HUES48 (cell line): ENCODE measurements around the gene PTPRD.

ENCODE experiments used
- H3K27ac ChIP-seq: one replicate; pipeline ENCODE4 v1.7.0; 2013; ENCODE audit warnings: low read depth, low read length, inconsistent platforms
- H3K27me3 ChIP-seq: 2 replicates; pipeline ENCODE4 v1.6.1; 2013; ENCODE audit warnings: mild to moderate bottlenecking, low read length; ENCODE audit not compliant: control insufficient read depth, insufficient read depth
- H3K36me3 ChIP-seq: 2 replicates; pipeline ENCODE4 v1.6.1; 2013; ENCODE audit warnings: low read length; ENCODE audit not compliant: control insufficient read depth, insufficient read depth
- H3K4me1 ChIP-seq: 2 replicates; pipeline ENCODE4 v1.6.1; 2013; ENCODE audit warnings: mild to moderate bottlenecking, low read length; ENCODE audit not compliant: control insufficient read depth, insufficient read depth
- H3K4me3 ChIP-seq: 2 replicates; pipeline ENCODE4 v1.5.1; 2013; ENCODE audit warnings: mild to moderate bottlenecking, low read depth, low read length
- H3K9ac ChIP-seq: 2 replicates; pipeline ENCODE4 v1.6.1; 2013; ENCODE audit warnings: mild to moderate bottlenecking, low read depth, low read length, moderate library complexity
- H3K9me3 ChIP-seq: 2 replicates; pipeline ENCODE4 v1.6.1; 2013; ENCODE audit warnings: low read length; ENCODE audit not compliant: control insufficient read depth, insufficient read depth

PTPRD gene

GRCh38 chr9:9623506-9623905 is 989.3 kb downstream of the PTPRD start:
- H3K4me1 ChIP-seq = no peaks in the 10 kb centered on the region
- no peak overlapping the region for H3K9ac ChIP-seq
- no peak overlapping the region for H3K4me3 ChIP-seq
- no peaks in the 10 kb centered on the region for H3K27me3 ChIP-seq
- no peak overlapping the region for H3K27ac ChIP-seq
- H3K36me3 ChIP-seq = no peaks in the 10 kb centered on the region
- no peaks in the 10 kb centered on the region for H3K9me3 ChIP-seq

DNA sequence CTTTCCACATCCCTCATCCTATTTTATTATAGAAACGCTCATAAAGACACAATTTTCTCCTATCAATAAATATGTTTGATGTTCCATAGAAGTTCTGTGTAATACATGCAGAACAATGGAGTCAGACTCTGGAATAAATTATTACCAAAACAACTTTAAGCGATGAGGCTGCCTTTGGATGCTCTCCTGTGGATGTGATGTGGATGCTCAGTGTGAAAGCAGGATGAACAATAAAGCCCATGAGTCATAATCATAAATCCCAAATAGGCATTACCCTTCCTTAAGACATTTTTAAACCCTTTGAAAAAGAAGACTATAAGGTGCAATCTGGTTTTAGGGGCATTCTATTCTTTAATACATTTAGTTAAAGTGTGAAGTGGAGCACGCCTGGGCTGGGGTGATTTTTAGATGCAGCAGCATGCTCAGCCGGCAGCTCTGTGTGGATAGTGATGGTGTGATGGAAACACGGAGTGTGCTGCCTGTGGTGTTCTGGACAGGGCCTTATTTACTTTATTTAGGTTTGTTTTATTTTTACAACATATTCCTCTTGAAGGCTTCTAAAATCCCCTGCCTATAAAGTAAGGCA is 991.4 kb downstream of the PTPRD start:
- Histone ChIP-seq H3K27ac (no peak overlapping the region), H3K36me3 (no peaks in the 10 kb centered on the region), H3K27me3 (no peaks in the 10 kb centered on the region), H3K4me3 (no peak overlapping the region), H3K9ac (no peak overlapping the region), H3K9me3 (no peaks in the 10 kb centered on the region), H3K4me1 (no peaks in the 10 kb centered on the region)

DNA sequence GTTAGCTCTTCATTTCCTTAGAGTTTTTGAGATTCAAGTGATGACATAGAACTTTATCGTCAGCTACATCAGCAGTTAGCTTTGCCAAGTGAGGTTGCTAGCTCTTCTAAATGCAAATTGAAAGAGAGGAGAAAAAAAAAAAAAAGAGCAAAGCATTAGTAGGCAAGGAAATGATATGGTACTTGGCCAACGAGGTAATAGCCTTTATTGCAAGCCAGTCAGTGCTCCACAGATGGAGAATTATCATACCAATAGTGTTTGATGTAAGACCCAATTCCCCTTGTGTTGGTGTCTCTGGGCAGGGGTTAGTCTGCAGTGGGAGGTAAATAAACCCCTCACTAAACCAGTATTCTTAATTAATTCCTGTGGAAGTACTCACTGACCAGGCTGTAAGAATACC is 992.1 kb downstream of the PTPRD start:
- H3K4me3 ChIP-seq = no peak overlapping the region
- H3K27me3 ChIP-seq = no peaks in the 10 kb centered on the region
- H3K9me3 ChIP-seq = no peaks in the 10 kb centered on the region
- H3K4me1 ChIP-seq = no peaks in the 10 kb centered on the region
- no peak overlapping the region for H3K9ac ChIP-seq
- H3K27ac ChIP-seq = no peak overlapping the region
- no peaks in the 10 kb centered on the region for H3K36me3 ChIP-seq

- Histone ChIP-seq H3K4me3 (no peak overlapping the region), H3K4me1 (no peaks in the 10 kb centered on the region), H3K9me3 (no peaks in the 10 kb centered on the region)
These were observed 997.7 kb downstream of the PTPRD start for GRCh38 chr9:9615086-9615485.

DNA sequence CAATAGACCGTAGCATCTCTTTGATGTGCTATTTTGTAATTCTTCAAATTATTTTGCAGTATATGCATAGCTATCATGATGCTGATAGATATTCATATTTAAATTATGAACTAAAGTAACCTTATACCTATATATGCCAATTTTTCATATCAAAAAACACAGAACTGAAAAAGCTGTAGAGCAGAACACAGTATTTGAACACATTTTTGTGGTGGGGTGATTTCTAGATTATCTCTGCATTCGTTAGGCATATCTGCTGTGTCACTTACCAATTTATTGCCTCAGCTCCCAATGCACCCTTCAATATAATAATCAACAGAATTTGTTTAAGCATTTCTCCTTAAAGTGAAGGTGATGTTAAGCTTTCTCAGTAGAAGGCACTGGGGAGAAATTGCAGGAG is 998.2 kb downstream of the PTPRD start:
- Histone ChIP-seq H3K27ac (no peak overlapping the region), H3K9me3 (no peaks in the 10 kb centered on the region), H3K4me3 (no peak overlapping the region), H3K36me3 (no peaks in the 10 kb centered on the region), H3K4me1 (no peaks in the 10 kb centered on the region), H3K27me3 (no peaks in the 10 kb centered on the region), H3K9ac (no peak overlapping the region)

More at GRCh38 chr9:9615086-9615485, 997.7 kb downstream of the PTPRD start:
- Histone ChIP-seq H3K27ac (no peak overlapping the region), H3K36me3 (no peaks in the 10 kb centered on the region), H3K27me3 (no peaks in the 10 kb centered on the region), H3K9ac (no peak overlapping the region)

- H3K9ac ChIP-seq = no peak overlapping the region
- no peaks in the 10 kb centered on the region for H3K36me3 ChIP-seq
- no peaks in the 10 kb centered on the region for H3K4me1 ChIP-seq
- H3K9me3 ChIP-seq = no peaks in the 10 kb centered on the region
- no peaks in the 10 kb centered on the region for H3K27me3 ChIP-seq
- no peak overlapping the region for H3K27ac ChIP-seq
- no peak overlapping the region for H3K4me3 ChIP-seq
These were observed 1000.0 kb downstream of the PTPRD start for GRCh38 chr9:9612755-9613154.

GRCh38 chr9:9612270-9612669 is 1000.5 kb downstream of the PTPRD start:
- no peaks in the 10 kb centered on the region for H3K9me3 ChIP-seq
- H3K9ac ChIP-seq = no peak overlapping the region
- H3K27ac ChIP-seq = no peak overlapping the region
- no peaks in the 10 kb centered on the region for H3K27me3 ChIP-seq
- H3K36me3 ChIP-seq = no peaks in the 10 kb centered on the region
- H3K4me3 ChIP-seq = no peak overlapping the region
- peaks cover 3% of the 10 kb centered on the region for H3K4me1 ChIP-seq

- Histone ChIP-seq H3K9me3 (no peaks in the 10 kb centered on the region), H3K4me3 (no peak overlapping the region), H3K9ac (no peak overlapping the region), H3K4me1 (peaks cover 23% of the 10 kb centered on the region), H3K27ac (no peak overlapping the region), H3K36me3 (no peaks in the 10 kb centered on the region), H3K27me3 (no peaks in the 10 kb centered on the region)
These were observed 1007.1 kb downstream of the PTPRD start for GRCh38 chr9:9605681-9606080.

GRCh38 chr9:9603345-9603744 is 1009.5 kb downstream of the PTPRD start:
- Histone ChIP-seq H3K27ac (no peak overlapping the region), H3K4me3 (no peak overlapping the region), H3K4me1 (peaks cover 23% of the 10 kb centered on the region), H3K9ac (no peak overlapping the region), H3K36me3 (no peaks in the 10 kb centered on the region), H3K9me3 (no peaks in the 10 kb centered on the region), H3K27me3 (no peaks in the 10 kb centered on the region)

DNA sequence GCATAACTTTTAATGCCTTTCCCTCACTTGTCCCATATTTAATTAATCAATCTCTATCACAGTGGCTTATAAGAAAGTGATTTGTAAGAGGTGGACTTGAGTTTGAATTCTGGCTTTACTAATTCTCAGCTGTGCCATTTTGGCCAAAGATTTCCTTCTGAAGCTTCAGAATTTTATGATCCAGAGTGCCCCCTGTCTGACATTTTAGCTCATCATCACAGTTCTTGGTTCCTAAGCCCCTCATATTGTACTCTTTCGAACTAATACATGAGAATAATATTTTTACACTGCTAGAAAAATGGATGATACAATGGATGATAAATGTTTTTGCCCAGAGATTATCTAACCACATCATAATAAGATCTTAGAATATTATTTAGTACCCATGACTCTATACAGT is 1014.1 kb downstream of the PTPRD start:
- H3K4me1 ChIP-seq = 0 out of 2 replicates have a peak, but pooled peaks cover 8% of the 10 kb centered on the region
- no peaks in the 10 kb centered on the region for H3K36me3 ChIP-seq
- no peaks in the 10 kb centered on the region for H3K27me3 ChIP-seq
- H3K9me3 ChIP-seq = no peaks in the 10 kb centered on the region
- no peak overlapping the region for H3K9ac ChIP-seq
- no peak overlapping the region for H3K27ac ChIP-seq
- no peak overlapping the region for H3K4me3 ChIP-seq

DNA sequence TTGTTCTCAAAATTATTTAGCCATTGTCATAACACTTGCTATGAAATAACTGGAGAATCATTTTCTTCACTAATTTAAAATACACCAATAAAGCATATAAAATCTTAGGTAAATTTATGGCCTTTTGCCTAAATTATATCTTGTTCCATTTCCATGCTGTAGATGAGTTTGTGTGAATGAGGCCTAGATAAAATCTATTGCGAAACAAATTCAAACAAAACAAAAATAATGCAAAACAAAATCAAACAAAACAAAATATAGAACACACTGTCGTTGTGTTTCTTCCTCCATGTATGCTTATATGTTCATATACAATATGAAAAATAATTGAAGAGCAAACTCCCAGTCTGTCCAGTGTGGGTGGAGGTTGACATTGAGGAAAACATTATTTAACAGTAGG is 1020.7 kb downstream of the PTPRD start:
- no peak overlapping the region for H3K4me3 ChIP-seq
- no peaks in the 10 kb centered on the region for H3K36me3 ChIP-seq

GRCh38 chr9:9585920-9586319 is 1026.9 kb downstream of the PTPRD start:
- no peaks in the 10 kb centered on the region for H3K9me3 ChIP-seq
- no peak overlapping the region for H3K27ac ChIP-seq
- no peak overlapping the region for H3K9ac ChIP-seq
- H3K4me1 ChIP-seq = peaks cover 12% of the 10 kb centered on the region
- no peaks in the 10 kb centered on the region for H3K27me3 ChIP-seq
- no peak overlapping the region for H3K4me3 ChIP-seq
- H3K36me3 ChIP-seq = no peaks in the 10 kb centered on the region

More for the DNA sequence above, 1020.7 kb downstream of the PTPRD start:
- Histone ChIP-seq H3K4me1 (peaks cover 12% of the 10 kb centered on the region), H3K27ac (no peak overlapping the region), H3K27me3 (no peaks in the 10 kb centered on the region), H3K9me3 (no peaks in the 10 kb centered on the region), H3K9ac (no peak overlapping the region)
